Iris pigment epithelial cell (primary cell): ENCODE results near the gene SMYD3.

Experiments used
- DNase-seq: peaks from one replicate; pipeline ENCODE4 v3.0.0-alpha.2; 2011; ENCODE audit warnings: low read depth

The SMYD3 gene

GRCh38 chr1:246506674-246507481 is at the start of gene SMYD3:
Gene SMYD3, minus strand, starts transcription at chr1:246507279.
- peak; percentile 71 for DNase-seq

DNA sequence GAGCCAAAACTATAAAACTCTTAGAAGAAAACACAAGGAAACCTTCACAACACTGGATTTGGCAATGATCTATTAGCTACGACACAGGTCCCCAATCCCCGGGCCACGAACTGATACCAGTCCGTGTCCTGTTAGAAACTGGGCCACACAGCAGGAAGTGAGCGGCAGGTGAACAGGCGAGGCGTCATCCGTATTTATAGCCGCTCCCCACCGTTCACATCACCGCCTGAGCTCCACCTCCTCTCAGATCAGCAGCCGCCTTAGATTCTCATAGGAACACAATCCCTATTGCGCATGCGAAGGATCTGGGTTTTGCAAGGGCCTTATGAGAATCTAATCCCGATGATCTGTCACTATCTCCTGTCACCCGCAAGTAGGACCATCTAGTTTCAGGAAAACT is 47.1 kb upstream of the SMYD3 start:
- no peak for DNase-seq

GRCh38 chr1:246552110-246552509 is 45.0 kb upstream of the SMYD3 start:
- no peak for DNase-seq

GRCh38 chr1:246550402-246550801 is 43.3 kb upstream of the SMYD3 start:
- DNase-seq = no peak

DNA sequence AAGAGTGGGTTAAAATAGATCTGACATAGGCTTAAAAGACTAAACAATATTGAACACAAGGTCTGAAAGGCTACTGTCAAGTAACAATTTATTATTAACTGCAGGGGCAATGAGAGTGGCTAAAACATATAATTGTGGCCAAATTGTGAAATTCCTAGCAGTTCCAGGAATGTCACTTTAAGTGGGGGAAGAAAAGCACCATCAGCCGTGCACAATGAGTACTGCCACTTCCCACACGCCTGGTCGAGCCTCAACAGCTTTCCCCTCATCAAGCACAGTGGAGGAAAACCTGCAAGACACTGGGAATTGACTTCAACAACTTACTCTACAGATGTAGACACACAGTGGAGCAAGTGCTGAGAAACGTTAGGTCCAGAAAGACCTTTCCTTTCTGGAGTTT is 42.6 kb upstream of the SMYD3 start:
- no peak for DNase-seq

DNA sequence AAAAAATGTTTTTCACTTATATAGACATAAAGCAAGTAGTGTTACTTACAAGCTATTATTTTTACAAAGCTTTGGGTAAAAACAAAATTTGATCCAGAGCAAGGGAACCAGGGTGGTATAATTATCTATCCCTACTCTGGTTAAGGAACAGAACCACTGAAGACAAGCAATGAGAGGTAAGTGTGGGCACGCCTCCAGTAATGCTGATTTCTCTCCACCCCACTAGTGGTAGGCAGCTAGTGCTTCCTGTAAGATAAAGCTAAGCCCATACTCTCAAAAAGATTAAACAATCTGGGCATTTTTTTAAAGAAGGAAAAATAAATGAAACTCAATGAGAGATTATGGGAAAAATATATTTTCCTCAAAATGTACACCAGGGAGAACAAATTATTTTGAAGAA is 36.9 kb upstream of the SMYD3 start:
- DNase-seq = no peak

DNA sequence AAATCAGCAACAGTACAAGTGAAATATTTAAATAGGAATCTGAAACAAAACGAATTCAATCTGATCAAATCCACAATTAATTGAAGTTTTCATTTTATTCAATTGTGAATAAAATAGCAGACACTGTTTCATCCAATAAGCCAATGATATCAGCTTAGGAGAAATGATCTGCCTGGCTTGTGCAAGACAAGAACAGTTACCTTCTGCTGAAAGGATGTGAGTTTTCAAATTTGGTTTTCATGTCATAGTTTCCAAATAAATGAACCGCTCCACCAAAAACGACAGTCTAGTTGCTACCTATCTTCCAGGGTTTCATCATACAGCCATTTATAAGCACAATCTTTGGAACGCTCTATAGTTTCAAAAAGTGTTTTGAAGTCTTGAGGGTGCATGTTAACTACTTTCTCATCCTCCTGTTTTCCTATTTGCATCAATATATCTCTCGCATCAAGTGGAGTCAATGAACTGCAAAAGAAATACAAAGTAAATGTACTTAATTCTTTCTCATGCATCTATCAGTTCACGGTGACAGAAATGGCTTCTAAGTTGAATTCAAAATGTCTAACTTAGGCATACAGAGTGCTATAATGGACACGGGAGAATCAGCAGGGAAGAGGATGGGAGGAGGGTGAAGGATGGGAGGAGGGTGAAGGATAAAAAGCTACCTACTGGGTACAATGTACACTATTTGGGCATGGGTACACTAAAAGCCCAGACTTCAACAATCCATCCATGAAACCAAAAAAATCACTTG is 33.8 kb upstream of the SMYD3 start:
- DNase-seq = no peak

DNA sequence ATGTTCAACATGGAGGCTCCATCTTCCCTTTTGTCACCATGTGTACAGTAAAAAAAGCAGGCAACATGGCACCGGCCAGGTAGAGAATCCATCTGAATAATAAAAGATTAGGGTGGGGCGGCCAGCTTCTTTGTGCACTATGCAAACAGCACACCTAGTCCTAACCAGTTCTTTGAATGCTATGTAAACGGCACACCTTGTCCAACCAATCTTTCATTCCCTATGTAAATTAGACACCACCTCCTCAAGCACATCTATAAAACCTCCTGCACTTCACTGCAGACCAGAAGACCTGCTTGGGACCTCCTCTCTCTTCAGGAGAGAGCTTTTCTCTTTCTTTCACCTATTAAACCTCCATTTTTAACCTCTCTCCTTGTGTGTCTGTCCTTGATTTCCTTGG is 30.8 kb upstream of the SMYD3 start:
- no peak for DNase-seq

- no peak for DNase-seq
Observed at GRCh38 chr1:246537441-246537840, 30.4 kb upstream of the SMYD3 start.

- no peak for DNase-seq
Observed at GRCh38 chr1:246534114-246534513, 27.0 kb upstream of the SMYD3 start.

DNA sequence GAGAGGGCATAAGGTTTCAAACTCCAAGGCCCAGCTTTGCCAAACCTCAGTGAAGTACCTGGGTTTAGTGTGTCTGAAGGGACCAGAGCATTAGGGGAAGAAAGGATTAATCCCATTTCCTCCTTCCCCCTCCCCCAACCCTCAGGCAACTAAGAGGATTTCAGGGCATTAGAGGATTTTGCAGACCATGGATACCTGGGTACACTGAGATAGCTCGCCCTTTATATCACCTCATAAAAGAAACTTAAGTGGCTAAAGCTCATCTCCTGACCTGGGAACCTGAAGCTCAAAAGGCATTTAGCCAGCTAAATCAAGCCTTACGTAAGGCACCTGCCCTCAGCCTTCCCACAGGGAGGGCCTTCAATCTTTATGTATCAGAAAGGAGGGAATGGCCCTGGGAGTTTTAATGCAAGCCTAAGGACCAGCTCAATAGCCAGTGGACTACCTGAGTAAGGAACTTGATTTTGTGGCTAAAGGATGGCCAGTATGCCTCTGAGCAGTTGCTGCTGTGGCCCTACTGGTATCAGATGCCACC is 26.4 kb upstream of the SMYD3 start:
- DNase-seq = no peak

DNA sequence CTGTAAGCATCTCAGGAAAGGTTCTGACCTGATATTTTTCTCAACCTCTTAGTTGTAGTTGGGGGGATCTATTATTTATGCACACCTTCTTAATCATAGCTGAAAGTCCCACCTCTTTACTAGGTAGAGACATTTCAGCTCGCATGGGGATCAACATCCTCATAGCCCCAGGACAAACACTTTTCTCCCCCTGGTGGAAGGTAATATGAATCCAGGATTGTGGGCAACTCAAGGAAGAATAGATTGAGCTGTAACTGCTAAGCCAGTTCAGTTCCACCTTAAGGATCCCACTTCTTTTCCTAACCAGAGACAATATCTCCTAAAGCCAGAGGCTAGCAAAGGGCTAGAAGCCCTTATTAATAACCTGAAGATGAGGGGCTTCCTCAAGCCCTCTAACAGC is 25.4 kb upstream of the SMYD3 start:
- DNase-seq = no peak

GRCh38 chr1:246530482-246530881 is 23.4 kb upstream of the SMYD3 start:
- no peak for DNase-seq

DNA sequence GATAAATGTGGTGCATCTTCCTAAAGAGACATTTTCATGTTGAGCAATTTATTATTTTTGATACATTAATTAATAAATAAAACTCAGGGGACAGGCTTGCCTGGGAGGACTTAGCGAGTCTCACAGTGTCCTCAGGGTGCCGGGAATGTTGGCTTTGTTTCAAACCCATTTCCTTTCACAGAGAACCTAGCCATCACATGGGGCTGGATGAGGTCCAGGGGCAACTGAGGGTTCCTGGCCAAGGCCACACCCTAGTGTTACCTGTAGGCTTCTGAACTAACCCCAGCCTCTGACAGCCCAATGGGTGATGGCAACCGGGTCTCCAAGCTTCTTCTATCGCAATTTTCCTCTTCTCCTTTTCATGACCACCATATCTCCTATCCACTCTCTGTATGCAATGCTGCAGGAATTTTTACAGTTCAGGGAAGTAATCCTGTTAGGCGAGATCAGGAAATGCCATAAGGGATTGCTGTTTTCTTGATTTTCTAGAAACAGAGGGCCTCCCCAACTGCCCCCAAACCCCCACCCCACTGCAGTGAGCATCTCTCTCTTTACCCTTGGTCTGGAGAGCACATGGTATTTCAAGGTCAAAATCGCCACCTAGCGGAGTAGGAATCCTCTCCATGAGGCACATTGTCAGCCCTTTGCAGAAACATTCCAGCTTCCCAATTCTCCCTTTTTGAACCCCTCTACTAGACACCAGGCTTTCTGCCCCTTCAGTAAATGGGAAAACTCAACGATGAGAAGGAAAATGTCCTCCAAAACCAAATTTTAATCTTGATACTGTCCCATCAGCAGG is 22.1 kb upstream of the SMYD3 start:
- peak; percentile 3 for DNase-seq

DNA sequence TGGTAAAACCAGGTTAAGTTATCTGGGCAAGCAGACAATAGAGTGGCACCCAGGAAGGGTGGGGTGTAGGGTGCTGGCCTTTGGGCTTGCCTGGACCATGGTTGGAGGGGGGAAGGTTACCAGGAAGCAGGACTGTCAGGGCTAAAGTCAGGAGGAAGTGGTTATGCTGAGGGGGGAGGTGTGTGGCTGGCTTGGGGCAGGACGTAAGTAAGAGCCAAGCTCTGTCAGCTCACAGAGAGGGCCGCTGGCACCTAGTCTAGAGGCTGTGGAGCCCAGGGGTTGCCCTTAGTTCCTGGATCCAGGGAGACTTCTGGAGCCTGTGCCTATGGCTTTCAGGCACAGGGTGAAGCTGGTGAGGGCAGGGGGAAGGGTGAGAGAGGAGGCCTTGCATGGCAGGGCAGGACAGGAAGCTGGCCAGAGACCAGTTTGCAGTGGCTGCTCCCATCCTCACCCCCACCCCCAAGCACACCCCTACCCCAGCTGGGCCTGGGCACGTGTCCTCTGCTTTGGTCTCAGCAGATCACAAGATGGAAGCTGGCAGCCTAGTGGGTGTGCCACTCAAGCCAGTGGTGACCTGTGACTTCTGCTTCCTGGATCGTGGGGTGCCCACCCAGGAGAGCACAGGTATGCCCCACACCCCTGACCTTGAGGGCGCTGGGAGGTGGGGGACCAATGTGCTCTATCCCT is 20.5 kb upstream of the SMYD3 start:
- no peak for DNase-seq

GRCh38 chr1:246526915-246527314 is 19.8 kb upstream of the SMYD3 start:
- DNase-seq = no peak

DNA sequence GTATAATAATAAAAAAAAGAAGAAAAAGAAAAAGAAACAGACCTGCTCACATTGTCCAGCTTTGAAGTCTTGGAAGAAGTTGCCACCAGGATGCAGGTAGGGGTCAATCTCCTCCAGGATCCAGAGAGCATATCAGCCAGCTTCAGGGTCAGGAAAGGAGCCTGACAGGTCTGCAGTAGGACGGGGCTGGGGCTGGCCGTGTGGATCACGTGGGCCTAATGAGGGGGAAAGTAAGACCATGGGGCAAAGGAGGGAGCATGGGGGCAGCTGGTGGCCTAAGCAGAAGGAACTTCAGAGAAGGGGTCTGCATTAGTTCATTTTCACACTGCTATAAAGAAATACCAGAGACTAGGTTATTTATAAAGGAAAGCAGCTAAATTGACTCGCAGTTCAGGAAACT is 19.3 kb upstream of the SMYD3 start:
- no peak for DNase-seq

DNA sequence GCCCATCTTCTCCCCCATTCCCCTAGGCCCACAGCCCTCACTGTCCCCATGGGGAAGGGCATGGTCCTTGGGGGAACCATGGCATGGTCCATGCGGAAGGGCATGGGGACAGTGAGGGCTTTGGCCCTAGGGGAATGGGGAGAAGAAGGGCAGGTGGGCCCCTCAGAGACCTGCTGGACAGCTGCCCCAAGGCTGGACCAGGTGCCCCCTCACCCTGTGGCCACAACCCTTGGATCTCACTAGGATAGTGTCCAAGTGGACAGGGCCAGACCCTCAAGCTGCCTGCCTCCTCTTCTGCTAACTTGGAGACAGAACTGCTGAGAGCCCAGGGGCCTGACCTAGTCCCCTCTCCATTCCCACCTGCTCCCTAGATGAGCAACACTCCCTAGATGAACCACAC is 12.4 kb upstream of the SMYD3 start:
- no peak for DNase-seq

- no peak for DNase-seq
Observed at GRCh38 chr1:246518456-246519205, 11.6 kb upstream of the SMYD3 start.

DNA sequence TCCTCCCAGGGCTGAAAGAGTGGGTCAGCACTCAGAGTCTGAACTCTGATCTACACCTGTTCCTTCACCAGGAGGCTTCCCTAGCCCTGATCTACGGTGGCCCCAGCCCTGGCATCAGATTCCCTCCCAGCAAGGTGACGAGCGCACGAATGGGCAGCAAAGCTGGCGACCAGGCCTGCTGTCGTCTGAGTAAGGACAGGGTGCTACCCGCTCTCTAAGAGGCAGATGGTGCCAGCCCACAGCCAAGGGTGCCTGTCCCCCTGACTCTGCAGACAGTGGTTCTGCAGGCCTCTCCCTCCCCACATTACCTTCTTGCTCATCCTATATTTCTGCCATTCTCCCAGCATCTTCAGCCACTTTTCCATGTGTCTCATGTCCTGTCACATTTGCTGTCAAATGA is 10.3 kb upstream of the SMYD3 start:
- DNase-seq = no peak

- DNase-seq = no peak
Observed at GRCh38 chr1:246516126-246516525, 9.0 kb upstream of the SMYD3 start.
